HG03280 (cell line): ENCODE data around the gene KCNJ5.

ENCODE experiments used
- ATAC-seq: cut with Tn5 transposase; IDR thresholded peaks from one replicate; pipeline ENCODE4 v1.9.1; 2021; ENCODE audit warnings: mild to moderate bottlenecking, moderate library complexity; ENCODE audit not compliant: unreplicated experiment

The KCNJ5 gene

GRCh38 chr11:128890543-128891368 lies at the start of gene KCNJ5:
TSS of gene KCNJ5 (plus strand) at chr11:128891356. CDS start at chr11:128911274, 19,918 bp downstream.
- no peak for ATAC-seq

GRCh38 chr11:128841461-128842072 lies 49.6 kb upstream of the KCNJ5 start:
- ATAC-seq: no peak

GRCh38 chr11:128843198-128843785 lies 47.9 kb upstream of the KCNJ5 start:
- ATAC-seq: no peak

GRCh38 chr11:128845334-128845780 lies 45.8 kb upstream of the KCNJ5 start:
- no peak for ATAC-seq

- ATAC-seq: no peak
Observed at GRCh38 chr11:128846985-128847384, 44.2 kb upstream of the KCNJ5 start.

- ATAC-seq: peak; percentile 90
Observed at GRCh38 chr11:128848815-128849455, 42.2 kb upstream of the KCNJ5 start.

GRCh38 chr11:128852327-128853023 lies 38.7 kb upstream of the KCNJ5 start:
- no peak for ATAC-seq

GRCh38 chr11:128853559-128853958 lies 37.6 kb upstream of the KCNJ5 start:
- ATAC-seq: no peak

- no peak for ATAC-seq
Observed at GRCh38 chr11:128854841-128855240, 36.3 kb upstream of the KCNJ5 start.

GRCh38 chr11:128856241-128856640 lies 34.9 kb upstream of the KCNJ5 start:
- no peak for ATAC-seq

- no peak for ATAC-seq
Observed at GRCh38 chr11:128857341-128857740, 33.8 kb upstream of the KCNJ5 start.

GRCh38 chr11:128859563-128860441 lies 31.4 kb upstream of the KCNJ5 start:
- ATAC-seq: peak; percentile 94

- ATAC-seq: no peak
Observed at GRCh38 chr11:128860571-128861361, 30.4 kb upstream of the KCNJ5 start.

GRCh38 chr11:128862406-128862805 lies 28.8 kb upstream of the KCNJ5 start:
- ATAC-seq: no peak

GRCh38 chr11:128862908-128863660 lies 28.1 kb upstream of the KCNJ5 start:
- no peak for ATAC-seq

- no peak for ATAC-seq
Observed at GRCh38 chr11:128865490-128865889, 25.7 kb upstream of the KCNJ5 start.

- no peak for ATAC-seq
Observed at GRCh38 chr11:128867277-128867676, 23.9 kb upstream of the KCNJ5 start, which contains the start of gene KCNJ1. TSS of gene KCNJ1 (minus strand) at chr11:128867296. CDS start at chr11:128840243, 27,053 bp downstream.
